ENCODE results near the gene CMSS1. TPM values are rescaled to one million over a fixed set of nuclear protein-coding genes. Genes with fewer than 3 reads are reported as not detected.

Gene CMSS1
- total RNA-seq, 1 donor from 2014 or later = 34.8 TPM

GRCh38 chr3:100183608-100184125, 366.0 kb downstream of the CMSS1 start:
- Histone ChIP-seq H3K4me3 (no peak overlapping the region), H3K27ac (replicated peaks) (peak overlapping the region; percentile 49), H3K36me3 (peaks cover 16% of the 10 kb centered on the region), H3K27me3 (ENCODE audit: low read depth) (no peaks in the 10 kb centered on the region), H3K4me1 (peaks cover 21% of the 10 kb centered on the region), H3K9me3 (replicated peaks) (peaks cover 19% of the 10 kb centered on the region)
- no peak for DNase-seq
- intact Hi-C loops (cut with micrococcal nuclease) = no loop called here
- no peak for TF ChIP-seq CTCF (IDR thresholded peaks at IDR 0.05; ENCODE audit: borderline replicate concordance)

- peak overlapping the region; percentile 49 for H3K27ac ChIP-seq (replicated peaks)
Measured at GRCh38 chr3:100184948-100185570, 367.4 kb downstream of the CMSS1 start.

GRCh38 chr3:100185847-100186246, 368.2 kb downstream of the CMSS1 start:
- intact Hi-C loops (cut with micrococcal nuclease) = no loop called here

More at GRCh38 chr3:100184948-100185570, 367.4 kb downstream of the CMSS1 start:
- Histone ChIP-seq H3K4me1 (peaks cover 27% of the 10 kb centered on the region), H3K9me3 (replicated peaks) (peaks cover 5% of the 10 kb centered on the region), H3K36me3 (peaks cover 2% of the 10 kb centered on the region), H3K4me3 (no peak overlapping the region), H3K27me3 (ENCODE audit: low read depth) (no peaks in the 10 kb centered on the region)
- TF ChIP-seq CTCF (IDR thresholded peaks at IDR 0.05; ENCODE audit: borderline replicate concordance) = no peak
- DNase-seq = no peak
- intact Hi-C loops (cut with micrococcal nuclease) = no loop called here

GRCh38 chr3:100189444-100189964, 371.8 kb downstream of the CMSS1 start:
- no peak for DNase-seq
- intact Hi-C loops (cut with micrococcal nuclease) = no loop called here
- no peaks in the 10 kb centered on the region for H3K9me3 ChIP-seq (replicated peaks)
- H3K36me3 ChIP-seq = no peaks in the 10 kb centered on the region
- TF ChIP-seq CTCF (IDR thresholded peaks at IDR 0.05; ENCODE audit: borderline replicate concordance) = no peak
- no peak overlapping the region for H3K4me3 ChIP-seq
- no peak overlapping the region for H3K27ac ChIP-seq (replicated peaks)
- H3K4me1 ChIP-seq = peaks cover 27% of the 10 kb centered on the region
- no peaks in the 10 kb centered on the region for H3K27me3 ChIP-seq (ENCODE audit: low read depth)

More at GRCh38 chr3:100185847-100186246, 368.2 kb downstream of the CMSS1 start:
- Histone ChIP-seq H3K4me3 (no peak overlapping the region), H3K27me3 (ENCODE audit: low read depth) (no peaks in the 10 kb centered on the region), H3K4me1 (peaks cover 27% of the 10 kb centered on the region), H3K27ac (replicated peaks) (peak overlapping the region; percentile 49), H3K36me3 (no peaks in the 10 kb centered on the region), H3K9me3 (replicated peaks) (no peaks in the 10 kb centered on the region)
- DNase-seq = no peak
- TF ChIP-seq CTCF (IDR thresholded peaks at IDR 0.05; ENCODE audit: borderline replicate concordance) = peak; percentile 39

GRCh38 chr3:100195375-100195774, 377.7 kb downstream of the CMSS1 start:
- Histone ChIP-seq H3K36me3 (no peaks in the 10 kb centered on the region), H3K4me3 (no peak overlapping the region), H3K27ac (replicated peaks) (no peak overlapping the region), H3K27me3 (ENCODE audit: low read depth) (no peaks in the 10 kb centered on the region), H3K9me3 (replicated peaks) (no peaks in the 10 kb centered on the region), H3K4me1 (no peaks in the 10 kb centered on the region)
- intact Hi-C loops (cut with micrococcal nuclease) = no loop called here
- DNase-seq = no peak
- TF ChIP-seq CTCF (IDR thresholded peaks at IDR 0.05; ENCODE audit: borderline replicate concordance) = no peak

Measured in left ventricle myocardium inferior (tissue), 1 donor.